Measurements from ENCODE around the gene USP51. TPM values are rescaled to one million over a fixed set of nuclear protein-coding genes. Genes with fewer than 3 reads are reported as not detected.
A peak's percentile ranks its signal among the peaks of the same experiment; 100 is the strongest.
"Not testable (repeated sequence)": the region's sequence is repeated elsewhere in the genome, so short reads cannot be mapped to it uniquely, and the experiment has no call there.

USP51 gene
- total and polyA plus RNA-seq, 2 donors: 1.7 to 6.6 TPM

GRCh38 chrX:55451990-55452832 lies 37.4 kb downstream of the USP51 start, which contains the start of gene MAGEH1:
Gene MAGEH1 (plus strand): TSS chrX:55452127. CDS start chrX:55452375, 248 bp downstream.
- Histone ChIP-seq H3K36me3 (ENCODE audit: insufficient read depth) (no peaks in the 10 kb centered on the region), H3K4me1 (ENCODE audit: insufficient read depth) (no peaks in the 10 kb centered on the region), H3K27ac (ENCODE audit: low read depth) (peak within 1 kb of the TSS; percentile 78), H3K4me3 (ENCODE audit: low read depth, low read length) (peak within 1 kb of the TSS; percentile 60)
- WGBS: under 1% methylated on average over 43 of the region's 43 CpGs
- peak; percentile 66 for DNase-seq (ENCODE audit: extremely low spot score)

- no peaks in the 10 kb centered on the region for H3K36me3 ChIP-seq (ENCODE audit: insufficient read depth)
- peak overlapping the region; percentile 77 for H3K27ac ChIP-seq (ENCODE audit: low read depth)
- under 1% methylated on average over 11 of the region's 11 CpGs for whole genome bisulfite sequencing
- DNase-seq (ENCODE audit: extremely low spot score): no peak
- H3K4me1 ChIP-seq (ENCODE audit: insufficient read depth): no peaks in the 10 kb centered on the region
- peak overlapping the region; percentile 60 for H3K4me3 ChIP-seq (ENCODE audit: low read depth, low read length)
Observed at GRCh38 chrX:55451626-55451989, 38.0 kb downstream of the USP51 start.

- no peak overlapping the region for H3K27ac ChIP-seq (ENCODE audit: low read depth)
- no peaks in the 10 kb centered on the region for H3K36me3 ChIP-seq (ENCODE audit: insufficient read depth)
- no peak overlapping the region for H3K4me3 ChIP-seq (ENCODE audit: low read depth, low read length)
- WGBS: 14% methylated on average over 2 of the region's 2 CpGs
- no peak for DNase-seq (ENCODE audit: extremely low spot score)
- H3K4me1 ChIP-seq (ENCODE audit: insufficient read depth): no peaks in the 10 kb centered on the region
Observed at GRCh38 chrX:55451141-55451540, 38.5 kb downstream of the USP51 start.

- DNase-seq (ENCODE audit: extremely low spot score): no peak
- no peaks in the 10 kb centered on the region for H3K36me3 ChIP-seq (ENCODE audit: insufficient read depth)
- WGBS: 22% methylated on average over 5 of the region's 5 CpGs
- no peak overlapping the region for H3K4me3 ChIP-seq (ENCODE audit: low read depth, low read length)
- H3K4me1 ChIP-seq (ENCODE audit: insufficient read depth): no peaks in the 10 kb centered on the region
- H3K27ac ChIP-seq (ENCODE audit: low read depth): no peak overlapping the region
Observed at GRCh38 chrX:55450259-55450658, 39.4 kb downstream of the USP51 start.

GRCh38 chrX:55443468-55443867 lies 46.2 kb downstream of the USP51 start:
- 60% methylated on average over 5 of the region's 5 CpGs for WGBS
- not testable (repeated sequence) for H3K4me1 ChIP-seq (ENCODE audit: insufficient read depth)

More at GRCh38 chrX:55443468-55443867, 46.2 kb downstream of the USP51 start:
- not testable (repeated sequence) for H3K36me3 ChIP-seq (ENCODE audit: insufficient read depth); H3K4me3 ChIP-seq (ENCODE audit: low read depth, low read length); DNase-seq (ENCODE audit: extremely low spot score); H3K27ac ChIP-seq (ENCODE audit: low read depth)

Small RNA genes within 50 kb of the gene (small RNA-seq; reads per million reads assigned to genes)
- not detected for gene MIR4536-2

Other genes starting within 250 kb of the USP51 start
- not detected for gene PAGE3, start 224.9 kb downstream of the USP51 start, total RNA-seq
- not detected for gene PAGE3, start 224.9 kb downstream of the USP51 start, polyA plus RNA-seq
- gene MAGEH1, start 37.7 kb downstream of the USP51 start, total RNA-seq: 72.5 TPM
- 33.1 TPM for gene MAGEH1, start 37.7 kb downstream of the USP51 start, polyA plus RNA-seq
- gene FOXR2, start 133.6 kb upstream of the USP51 start, total RNA-seq: not detected
- gene FOXR2, start 133.6 kb upstream of the USP51 start, polyA plus RNA-seq: not detected
- 34.1 TPM for gene RRAGB, start 227.9 kb upstream of the USP51 start, total RNA-seq
- gene RRAGB, start 227.9 kb upstream of the USP51 start, polyA plus RNA-seq: 26.2 TPM